ENCODE data around the gene DMRTC2.

The DMRTC2 gene

DNA sequence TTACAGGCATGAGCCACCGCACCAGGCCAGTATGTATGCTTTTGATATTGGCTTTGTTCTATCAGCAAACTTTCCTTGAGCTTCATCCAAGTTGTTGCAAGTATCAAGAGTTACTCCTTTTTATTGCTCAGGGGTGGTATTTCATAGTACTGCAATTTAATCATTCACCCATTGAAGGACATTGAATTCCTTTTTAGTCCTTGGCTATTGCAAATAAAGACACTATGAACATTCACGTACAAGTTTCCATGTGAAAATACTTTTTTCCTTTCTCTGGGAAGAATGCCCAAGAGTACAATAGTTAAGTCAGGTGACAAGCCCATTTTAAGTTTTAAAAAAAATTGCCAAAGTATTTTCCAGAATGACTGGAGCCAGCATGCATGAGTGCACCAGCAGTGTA, 28.1 kb upstream of the DMRTC2 start:
- Mint-ChIP-seq H3K36me3 (ENCODE audit: low read depth) (no peaks in the 10 kb centered on the region), H3K4me1 (ENCODE audit: low read depth) (peaks cover 2% of the 10 kb centered on the region), H3K4me3 (no peak overlapping the region), H3K9me3 (no peaks in the 10 kb centered on the region), H3K27me3 (ENCODE audit: low read depth) (peaks cover 11% of the 10 kb centered on the region), H3K27ac (no peak overlapping the region)
- DNase-seq (ENCODE audit: low spot score): no peak

DNA sequence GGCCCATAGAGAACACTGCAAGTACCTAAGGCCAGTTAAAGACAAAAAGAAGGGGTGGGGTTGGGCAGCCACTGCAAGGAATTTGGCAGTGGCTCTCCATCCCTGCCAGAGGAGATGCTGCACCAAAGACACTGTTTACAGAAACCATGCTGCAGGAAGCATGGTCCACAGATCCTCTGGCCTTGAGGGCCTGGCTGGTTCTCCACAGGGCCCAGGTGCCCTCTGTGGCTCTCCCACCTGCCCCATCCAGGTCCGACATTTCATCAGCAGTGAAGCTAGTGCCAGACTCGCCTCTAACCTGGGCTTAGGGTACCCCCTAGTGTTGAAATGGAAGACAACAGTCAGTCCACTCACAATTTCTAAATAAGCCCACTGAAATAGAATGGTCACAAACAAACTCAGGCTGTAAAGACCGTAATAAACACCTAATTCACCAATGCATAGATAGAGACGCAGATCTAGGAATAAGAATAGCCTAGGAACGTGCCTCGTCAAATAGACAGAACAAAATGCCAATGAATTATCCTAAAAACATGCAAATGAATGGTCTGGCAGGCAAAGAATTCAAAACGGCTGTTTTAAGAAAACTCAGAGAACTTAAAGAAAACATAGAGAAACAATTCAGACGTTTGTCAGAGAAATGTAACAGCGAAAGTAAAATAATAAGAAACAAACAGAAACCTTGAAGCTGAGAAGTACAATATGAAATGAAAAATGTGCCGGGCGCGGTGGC, 23.7 kb upstream of the DMRTC2 start:
- H3K4me3 Mint-ChIP-seq: no peak overlapping the region
- peaks cover 18% of the 10 kb centered on the region for H3K27me3 Mint-ChIP-seq (ENCODE audit: low read depth)
- H3K4me1 Mint-ChIP-seq (ENCODE audit: low read depth): no peaks in the 10 kb centered on the region
- H3K36me3 Mint-ChIP-seq (ENCODE audit: low read depth): no peaks in the 10 kb centered on the region
- H3K9me3 Mint-ChIP-seq: no peaks in the 10 kb centered on the region
- no peak overlapping the region for H3K27ac Mint-ChIP-seq
- peak; percentile 25 for DNase-seq (ENCODE audit: low spot score)

DNA sequence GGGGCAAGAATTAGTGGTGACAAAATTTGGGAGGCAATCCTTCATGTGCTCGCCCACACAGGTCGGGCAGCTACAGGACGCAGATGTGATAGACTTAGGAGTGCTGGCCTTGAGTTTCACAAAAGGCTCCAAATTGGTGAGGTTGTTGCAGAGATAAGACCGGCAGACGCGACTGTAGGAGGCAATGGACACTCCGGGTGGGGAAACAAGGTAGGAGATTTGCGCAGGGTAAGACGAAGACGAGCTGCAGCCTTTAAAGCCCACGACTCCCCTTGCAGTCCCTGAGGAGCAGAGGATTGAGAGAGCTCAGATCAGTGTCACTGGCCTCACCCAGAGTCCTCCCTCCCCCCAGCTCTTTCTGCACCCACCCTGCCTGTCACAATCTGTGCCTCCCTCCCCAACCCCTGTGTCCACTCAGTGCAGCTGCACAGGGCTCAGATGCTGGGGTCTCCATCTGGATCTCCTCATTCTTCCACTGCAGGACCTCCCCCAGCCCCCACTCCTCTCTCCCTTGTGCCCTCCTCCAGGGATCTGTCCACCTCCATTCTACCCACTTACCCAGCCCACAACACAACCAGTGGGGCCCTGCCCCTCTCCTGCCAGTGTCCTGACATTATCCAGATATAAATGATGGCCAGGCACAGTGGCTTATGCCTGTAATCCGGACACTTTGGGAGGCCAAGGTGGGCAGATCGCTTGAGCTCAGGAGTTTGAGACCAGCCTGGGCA, 6.7 kb upstream of the DMRTC2 start:
- no peaks in the 10 kb centered on the region for H3K4me1 Mint-ChIP-seq (ENCODE audit: low read depth)
- H3K27ac Mint-ChIP-seq: no peak overlapping the region
- no peaks in the 10 kb centered on the region for H3K36me3 Mint-ChIP-seq (ENCODE audit: low read depth)
- DNase-seq (ENCODE audit: low spot score): no peak
- no peaks in the 10 kb centered on the region for H3K9me3 Mint-ChIP-seq
- H3K4me3 Mint-ChIP-seq: no peak overlapping the region
- H3K27me3 Mint-ChIP-seq (ENCODE audit: low read depth): peaks cover 28% of the 10 kb centered on the region

DNA sequence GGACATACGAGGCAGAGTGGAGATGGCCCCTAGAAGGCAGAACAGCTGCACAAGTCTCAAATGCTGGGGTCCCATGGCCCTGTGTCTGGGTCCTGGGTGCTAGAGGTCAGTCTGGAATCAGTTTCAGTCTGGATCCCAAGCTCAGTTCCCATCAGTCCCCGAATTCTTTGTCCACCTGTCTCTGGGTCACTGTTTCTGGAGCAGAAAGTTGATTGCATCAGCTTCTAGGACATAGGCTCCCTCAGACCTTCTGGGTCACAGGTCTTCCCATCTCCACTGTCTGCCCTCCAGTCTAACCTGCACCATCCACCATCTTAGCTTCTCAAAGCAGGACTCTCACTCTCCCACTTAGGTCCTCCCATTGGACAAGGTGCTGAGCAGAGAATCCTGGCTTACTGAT, 5.6 kb upstream of the DMRTC2 start:
- Mint-ChIP-seq H3K9me3 (no peaks in the 10 kb centered on the region), H3K27ac (no peak overlapping the region), H3K4me3 (no peak overlapping the region), H3K36me3 (ENCODE audit: low read depth) (no peaks in the 10 kb centered on the region), H3K27me3 (ENCODE audit: low read depth) (peaks cover 29% of the 10 kb centered on the region), H3K4me1 (ENCODE audit: low read depth) (no peaks in the 10 kb centered on the region)
- no peak for DNase-seq (ENCODE audit: low spot score)

DNA sequence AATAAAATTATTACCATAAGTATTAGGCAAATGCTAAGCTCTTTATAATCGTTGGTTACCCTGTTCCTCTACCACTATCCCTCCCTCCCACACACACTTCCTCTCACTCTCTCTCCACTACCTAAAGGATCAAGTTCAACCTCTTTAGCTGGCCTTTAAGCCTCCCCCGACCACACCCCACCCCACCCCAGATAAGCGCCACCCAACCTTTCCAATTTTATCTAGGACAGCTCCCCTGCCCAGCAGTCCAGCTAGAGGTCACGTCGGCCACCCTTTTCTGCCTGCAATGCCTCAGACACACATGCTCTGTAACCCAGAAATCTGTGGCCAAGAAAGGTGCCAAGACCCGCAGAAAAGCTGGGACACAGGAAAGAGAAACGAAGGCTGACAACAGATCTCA, 1.5 kb upstream of the DMRTC2 start:
- no peak for DNase-seq (ENCODE audit: low spot score)
- Mint-ChIP-seq H3K4me1 (ENCODE audit: low read depth) (no peaks in the 10 kb centered on the region), H3K9me3 (no peaks in the 10 kb centered on the region), H3K27ac (no peak overlapping the region), H3K27me3 (ENCODE audit: low read depth) (peaks cover 9% of the 10 kb centered on the region), H3K4me3 (no peak overlapping the region), H3K36me3 (ENCODE audit: low read depth) (no peaks in the 10 kb centered on the region)

DNA sequence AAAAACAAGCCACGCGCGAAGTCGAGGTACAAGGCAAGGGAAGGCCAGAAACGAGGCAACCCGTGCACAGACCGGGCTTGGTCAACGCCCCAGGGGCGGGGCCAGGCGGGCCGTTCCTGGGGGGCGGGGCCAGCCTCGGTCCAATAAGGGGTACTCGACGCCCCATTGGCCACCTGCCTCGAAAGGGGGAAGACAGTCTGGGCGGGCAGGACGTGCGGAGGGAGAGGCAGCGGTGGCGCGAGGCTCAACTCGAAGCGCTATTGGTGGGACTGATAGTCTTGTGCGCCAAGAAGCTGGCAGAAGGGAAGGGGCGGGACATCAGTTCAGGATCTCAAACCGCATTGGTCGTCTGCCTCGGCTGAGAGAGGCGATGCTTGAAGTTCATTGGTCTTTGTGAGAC, 241 bp upstream of the DMRTC2 start, which contains the start of gene LYPD4:
Gene LYPD4, minus strand, starts transcription at position 83 of the 400 bp plus-strand sequence. CDS start 5,398 bp downstream, outside the sequence.
- Mint-ChIP-seq H3K4me3 (no peak within 1 kb of the TSS), H3K4me1 (ENCODE audit: low read depth) (no peaks in the 10 kb centered on the region), H3K36me3 (ENCODE audit: low read depth) (no peaks in the 10 kb centered on the region), H3K27ac (peak within 1 kb of the TSS; percentile 11), H3K9me3 (no peaks in the 10 kb centered on the region), H3K27me3 (ENCODE audit: low read depth) (peaks cover 9% of the 10 kb centered on the region)
- DNase-seq (ENCODE audit: low spot score): no peak

DNA sequence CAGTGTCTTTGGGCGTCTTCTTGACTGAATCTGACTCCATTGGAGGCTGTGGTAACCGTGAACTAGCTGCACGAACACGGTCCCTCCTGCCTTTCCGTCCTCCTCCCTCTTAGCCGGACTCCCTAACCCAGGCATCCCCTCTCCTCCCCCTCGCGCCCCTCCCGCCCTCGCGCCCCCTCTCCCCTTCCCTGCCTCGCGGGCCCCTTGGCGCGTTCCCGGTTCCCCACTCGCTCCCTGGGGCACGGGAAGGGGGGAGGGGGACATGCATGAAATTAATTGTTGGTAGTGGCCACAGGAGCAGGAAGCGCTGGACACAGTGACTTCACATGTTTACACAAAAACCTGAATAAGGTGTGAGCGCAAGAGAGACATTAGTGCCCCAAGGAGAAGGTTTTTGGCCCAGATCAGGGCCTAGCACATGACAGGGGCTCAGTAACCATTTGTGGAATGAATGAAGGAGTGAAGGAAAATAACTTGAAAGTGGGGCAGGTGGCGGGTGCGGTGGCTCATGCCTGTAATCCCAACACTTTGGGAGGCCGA, 279 bp downstream of the DMRTC2 start:
- H3K36me3 Mint-ChIP-seq (ENCODE audit: low read depth): no peaks in the 10 kb centered on the region
- H3K4me1 Mint-ChIP-seq (ENCODE audit: low read depth): no peaks in the 10 kb centered on the region
- DNase-seq (ENCODE audit: low spot score): no peak
- H3K27ac Mint-ChIP-seq: no peak overlapping the region
- H3K9me3 Mint-ChIP-seq: no peaks in the 10 kb centered on the region
- H3K27me3 Mint-ChIP-seq (ENCODE audit: low read depth): peaks cover 8% of the 10 kb centered on the region
- H3K4me3 Mint-ChIP-seq: no peak overlapping the region

DNA sequence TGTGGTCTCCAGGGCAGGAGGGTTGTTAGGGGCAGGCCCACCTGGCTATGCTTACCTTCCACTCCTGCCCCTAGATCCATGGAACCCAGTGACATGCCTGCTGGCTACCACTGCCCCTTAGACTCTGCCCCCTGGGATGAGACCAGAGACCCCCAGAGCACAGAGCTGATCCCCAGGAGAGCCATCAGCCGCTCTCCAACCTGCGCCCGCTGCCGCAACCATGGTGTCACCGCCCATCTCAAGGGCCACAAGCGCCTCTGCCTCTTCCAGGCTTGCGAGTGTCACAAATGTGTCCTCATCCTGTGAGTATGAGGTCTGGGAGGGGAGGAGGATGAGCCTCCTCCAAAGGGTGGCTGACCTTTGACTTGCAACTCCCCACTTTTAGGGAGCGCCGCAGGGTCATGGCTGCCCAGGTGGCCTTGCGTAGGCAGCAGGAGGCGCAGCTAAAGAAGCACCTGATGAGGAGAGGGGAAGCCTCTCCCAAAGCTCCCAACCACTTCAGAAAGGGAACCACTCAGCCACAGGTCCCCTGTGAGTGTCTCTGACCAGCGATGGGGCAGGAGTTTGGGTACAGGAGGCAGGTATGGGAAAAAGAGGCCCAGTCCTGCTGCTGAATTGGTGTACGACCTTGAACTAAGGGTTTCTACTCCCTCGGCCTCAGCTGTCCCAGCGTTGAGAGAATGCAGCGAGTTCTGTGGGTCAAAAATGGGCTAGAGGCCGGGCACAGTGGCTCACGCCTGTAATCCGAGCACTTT, 2.7 kb downstream of the DMRTC2 start:
- Mint-ChIP-seq H3K4me3 (no peak overlapping the region), H3K4me1 (ENCODE audit: low read depth) (no peaks in the 10 kb centered on the region), H3K27ac (no peak overlapping the region), H3K36me3 (ENCODE audit: low read depth) (no peaks in the 10 kb centered on the region), H3K9me3 (no peaks in the 10 kb centered on the region), H3K27me3 (ENCODE audit: low read depth) (peaks cover 21% of the 10 kb centered on the region)
- no peak for DNase-seq (ENCODE audit: low spot score)

DNA sequence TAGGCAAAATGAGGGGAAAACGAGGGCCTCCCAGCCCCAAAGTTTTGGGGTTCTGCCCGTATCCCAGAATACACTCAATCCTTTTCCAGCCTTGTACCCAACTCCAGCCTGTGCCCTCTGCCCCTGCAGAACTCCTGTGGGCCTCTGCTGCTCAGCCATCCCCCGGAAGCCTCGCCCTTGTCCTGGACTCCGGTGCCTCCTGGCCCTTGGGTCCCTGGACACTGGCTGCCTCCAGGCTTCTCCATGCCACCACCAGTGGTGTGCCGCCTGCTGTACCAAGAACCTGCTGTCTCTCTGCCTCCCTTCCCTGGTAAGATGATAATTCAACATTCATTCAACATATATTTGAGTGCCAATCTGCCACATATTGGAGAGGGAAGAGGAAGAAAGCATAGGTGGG, 3.8 kb downstream of the DMRTC2 start:
- H3K4me1 Mint-ChIP-seq (ENCODE audit: low read depth): no peaks in the 10 kb centered on the region
- no peak overlapping the region for H3K4me3 Mint-ChIP-seq
- no peak overlapping the region for H3K27ac Mint-ChIP-seq
- no peaks in the 10 kb centered on the region for H3K9me3 Mint-ChIP-seq
- DNase-seq (ENCODE audit: low spot score): no peak
- H3K36me3 Mint-ChIP-seq (ENCODE audit: low read depth): no peaks in the 10 kb centered on the region
- H3K27me3 Mint-ChIP-seq (ENCODE audit: low read depth): peaks cover 27% of the 10 kb centered on the region

DNA sequence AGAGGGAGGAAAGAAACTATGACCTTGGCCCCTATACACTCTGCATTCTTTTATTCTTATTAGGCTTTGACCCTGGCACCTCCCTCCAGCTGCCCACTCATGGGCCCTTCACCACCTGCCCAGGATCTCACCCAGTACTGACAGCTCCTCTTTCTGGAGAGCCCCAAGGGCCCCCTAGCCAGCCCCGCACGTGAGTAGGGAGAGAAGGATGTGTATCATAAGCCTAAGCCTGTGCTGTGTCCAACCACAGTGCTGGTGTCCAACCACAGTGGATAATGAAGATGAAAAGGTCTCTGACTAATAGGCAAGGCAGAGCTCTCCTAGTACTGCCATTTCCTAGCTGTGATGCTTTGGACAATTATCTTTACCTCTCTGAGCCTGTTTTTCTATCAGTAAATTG, 4.2 kb downstream of the DMRTC2 start:
- H3K36me3 Mint-ChIP-seq (ENCODE audit: low read depth): no peaks in the 10 kb centered on the region
- no peak for DNase-seq (ENCODE audit: low spot score)
- H3K27me3 Mint-ChIP-seq (ENCODE audit: low read depth): peaks cover 28% of the 10 kb centered on the region
- no peak overlapping the region for H3K27ac Mint-ChIP-seq
- no peaks in the 10 kb centered on the region for H3K4me1 Mint-ChIP-seq (ENCODE audit: low read depth)
- no peaks in the 10 kb centered on the region for H3K9me3 Mint-ChIP-seq
- H3K4me3 Mint-ChIP-seq: no peak overlapping the region

DNA sequence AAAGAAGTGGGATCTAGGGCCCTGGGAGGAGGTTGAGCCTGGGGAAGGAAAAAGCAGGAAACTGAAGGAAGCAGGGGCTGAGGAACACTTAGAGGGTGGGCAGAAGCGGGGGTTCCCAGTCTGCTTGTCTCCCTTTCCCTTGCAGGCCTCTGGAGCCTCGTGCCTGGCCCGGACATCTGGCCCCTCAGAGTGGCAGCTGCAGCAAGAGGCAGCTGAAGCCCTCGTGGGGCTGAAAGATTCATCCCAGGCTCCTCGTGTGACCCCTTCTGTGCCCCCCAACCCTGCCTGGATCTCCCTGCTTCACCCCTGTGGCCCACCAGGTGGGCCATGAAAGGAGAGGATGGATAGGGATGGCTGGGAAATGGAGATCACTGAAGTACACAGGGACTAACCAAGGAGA, 5.5 kb downstream of the DMRTC2 start:
- Mint-ChIP-seq H3K27ac (no peak overlapping the region), H3K9me3 (no peaks in the 10 kb centered on the region), H3K36me3 (ENCODE audit: low read depth) (no peaks in the 10 kb centered on the region), H3K27me3 (ENCODE audit: low read depth) (peaks cover 39% of the 10 kb centered on the region), H3K4me3 (no peak overlapping the region), H3K4me1 (ENCODE audit: low read depth) (no peaks in the 10 kb centered on the region)
- DNase-seq (ENCODE audit: low spot score): no peak

DNA sequence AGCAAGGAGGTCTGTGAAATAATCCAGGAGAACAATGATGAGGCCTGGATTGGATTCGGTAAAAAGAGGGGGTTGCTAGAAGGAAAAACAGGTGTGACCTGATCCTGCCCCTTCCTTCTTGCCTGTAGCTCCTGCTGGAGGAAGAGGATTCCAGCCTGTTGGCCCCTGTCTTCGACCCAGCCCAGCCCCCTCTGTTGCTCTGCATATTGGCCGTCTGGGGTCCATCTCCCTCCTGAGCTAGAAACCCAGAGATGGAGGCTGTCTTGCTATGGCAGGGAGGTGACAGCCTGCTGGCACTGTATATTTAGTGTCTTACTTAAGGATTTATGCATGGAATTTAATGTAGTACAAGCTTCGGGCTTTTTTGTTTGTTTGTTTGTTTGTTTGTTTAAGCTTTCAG, 6.6 kb downstream of the DMRTC2 start:
- H3K27ac Mint-ChIP-seq: no peak overlapping the region
- no peaks in the 10 kb centered on the region for H3K4me1 Mint-ChIP-seq (ENCODE audit: low read depth)
- peaks cover 39% of the 10 kb centered on the region for H3K27me3 Mint-ChIP-seq (ENCODE audit: low read depth)
- no peak for DNase-seq (ENCODE audit: low spot score)
- no peaks in the 10 kb centered on the region for H3K36me3 Mint-ChIP-seq (ENCODE audit: low read depth)
- no peak overlapping the region for H3K4me3 Mint-ChIP-seq
- no peaks in the 10 kb centered on the region for H3K9me3 Mint-ChIP-seq

DNA sequence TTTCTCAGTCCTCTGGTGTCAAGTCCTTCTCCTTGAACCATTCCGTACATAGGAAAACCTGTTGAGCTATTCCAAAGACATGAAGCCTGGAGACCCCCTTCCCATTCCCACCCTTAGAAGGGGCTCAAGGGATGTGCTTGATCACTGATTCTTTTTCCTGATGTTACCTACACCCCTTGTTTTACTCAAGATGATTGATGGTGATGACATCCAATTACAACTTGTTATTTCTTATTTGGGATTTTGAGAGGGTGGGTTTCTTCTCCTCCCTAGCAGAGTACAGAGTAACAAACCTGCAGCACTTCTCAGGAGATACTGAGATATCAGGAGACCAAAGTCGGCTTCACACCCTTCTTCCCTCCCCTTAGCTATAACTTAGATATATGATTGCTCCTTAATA, 8.5 kb downstream of the DMRTC2 start:
- Mint-ChIP-seq H3K27me3 (ENCODE audit: low read depth) (peaks cover 39% of the 10 kb centered on the region), H3K27ac (no peak overlapping the region)

DNA sequence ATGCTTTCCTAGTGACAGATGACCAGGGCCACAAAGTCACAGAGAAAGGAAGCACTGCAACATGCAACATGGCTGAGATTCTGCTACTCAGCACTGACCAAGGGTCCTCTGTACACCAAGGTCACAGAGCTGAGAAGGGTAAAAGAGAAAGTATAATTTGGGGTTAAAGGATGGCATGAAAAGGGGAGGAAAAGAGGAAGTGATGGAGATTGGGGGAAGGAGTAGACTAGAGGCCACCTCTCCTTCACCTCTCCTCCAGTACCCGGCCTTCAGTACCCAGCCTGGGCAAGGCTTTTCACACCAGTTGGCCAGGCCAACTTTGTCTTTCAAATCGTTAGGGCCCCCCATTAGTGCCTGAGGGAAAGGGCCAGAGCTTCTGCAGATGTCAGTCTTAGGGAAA, 8.9 kb downstream of the DMRTC2 start:
- H3K4me1 Mint-ChIP-seq (ENCODE audit: low read depth): no peaks in the 10 kb centered on the region
- no peak overlapping the region for H3K27ac Mint-ChIP-seq
- no peak overlapping the region for H3K4me3 Mint-ChIP-seq
- no peak for DNase-seq (ENCODE audit: low spot score)
- no peaks in the 10 kb centered on the region for H3K36me3 Mint-ChIP-seq (ENCODE audit: low read depth)
- H3K9me3 Mint-ChIP-seq: no peaks in the 10 kb centered on the region
- peaks cover 39% of the 10 kb centered on the region for H3K27me3 Mint-ChIP-seq (ENCODE audit: low read depth)

More for the DNA sequence above, 8.5 kb downstream of the DMRTC2 start:
- Mint-ChIP-seq H3K36me3 (ENCODE audit: low read depth) (no peaks in the 10 kb centered on the region), H3K4me3 (no peak overlapping the region), H3K9me3 (no peaks in the 10 kb centered on the region), H3K4me1 (ENCODE audit: low read depth) (no peaks in the 10 kb centered on the region)
- no peak for DNase-seq (ENCODE audit: low spot score)

Data from T-helper 2 cell treated with Interferon-gamma antibody and Interleukin-4, amounts not matched to agents 5 μg/mL and 100 μg/mL, for 36 hours (primary cell).